Measurements from ENCODE around the gene DBT. TPM values are rescaled to one million over a fixed set of nuclear protein-coding genes. Genes with fewer than 3 reads are reported as not detected.

DBT gene
- total RNA-seq, 1 experiment from 2014 or later, result 14.0 TPM

- H3K4me2 ChIP-seq (ENCODE audit: low read length), result no peak overlapping the region
- H3K9ac ChIP-seq (ENCODE audit: low read length), result no peak overlapping the region
- POLR2A ChIA-PET, result no interaction called here
- no peak overlapping the region for H3K27ac ChIP-seq (ENCODE audit: low read depth, low read length)
- peaks cover 5% of the 10 kb centered on the region; the same call in 1 of the 2 replicates for H3K79me2 ChIP-seq (ENCODE audit: insufficient read depth, low read length)
- H3K27me3 ChIP-seq (ENCODE audit: insufficient read depth, low read length), result no peaks in the 10 kb centered on the region
- no peak overlapping the region for H3K4me3 ChIP-seq (replicated peaks in 1 of 2; ENCODE audit: low read depth in 1 of 2, low read length in 2 of 2)
- H3K4me1 ChIP-seq (ENCODE audit: control insufficient read depth in 1 of 2, insufficient read depth in 2 of 2, low read length in 2 of 2), result no peaks in the 10 kb centered on the region
- RAD21 ChIA-PET (ENCODE audit: low non-redundant PET in 1 of 2, low total read pairs in 2 of 2, uncharacterized antibody in 2 of 2, unreplicated experiment in 2 of 2), result no interaction called here
- ATAC-seq (no peak), DNase-seq (ENCODE audit: low read depth, low spot score) (no peak)
- no peak overlapping the region for H2AFZ ChIP-seq (ENCODE audit: low read depth, low read length, poor library complexity, severe bottlenecking)
- no TSS peak for BruUV-seq (replicated peaks)
- H3K9me3 ChIP-seq (ENCODE audit: control insufficient read depth in 1 of 2, insufficient read depth in 1 of 2, low read depth in 1 of 2, low read length in 2 of 2), result no peaks in the 10 kb centered on the region
- intact Hi-C loops (cut with micrococcal nuclease), result no loop called here
- no peaks in the 10 kb centered on the region for H4K20me1 ChIP-seq (ENCODE audit: insufficient read depth)
- TF ChIP-seq MAX (IDR thresholded peaks at IDR 0.05) (no peak), SIN3A (IDR thresholded peaks at IDR 0.05; ENCODE audit: low read depth) (no peak), SRF (IDR thresholded peaks at IDR 0.05; ENCODE audit: low read depth) (no peak), POLR2A (IDR thresholded peaks at IDR 0.05; ENCODE audit: borderline replicate concordance, extremely low read depth, insufficient read depth, insufficient read length) (no peak), EZH2phosphoT487 (IDR thresholded peaks at IDR 0.05; ENCODE audit: borderline replicate concordance) (no peak), FOSL1 (IDR thresholded peaks at IDR 0.05; ENCODE audit: low read depth) (no peak), ZBTB33 (IDR thresholded peaks at IDR 0.05; ENCODE audit: extremely low read depth, insufficient replicate concordance, low read length) (no peak), CBX3 (IDR thresholded peaks at IDR 0.05; ENCODE audit: low read depth) (no peak), TCF7L2 (IDR thresholded peaks at IDR 0.05; ENCODE audit: borderline replicate concordance, extremely low read depth, insufficient read depth, insufficient read length) (no peak), REST (IDR thresholded peaks at IDR 0.05; ENCODE audit: low read depth) (no peak), YY1 (IDR thresholded peaks at IDR 0.05; ENCODE audit: extremely low read depth, insufficient replicate concordance, low read depth, low read length) (no peak), ZNF274 (IDR thresholded peaks at IDR 0.05; ENCODE audit: low read depth, low read length) (no peak), POLR2AphosphoS5 (IDR thresholded peaks at IDR 0.05; ENCODE audit: low read depth, low read length) (no peak), EZH2 (IDR thresholded peaks at IDR 0.05) (no peak), SP1 (IDR thresholded peaks at IDR 0.05; ENCODE audit: low read depth) (no peak), CEBPB (IDR thresholded peaks at IDR 0.05; ENCODE audit: low read depth) (no peak)
- H3K36me3 ChIP-seq (ENCODE audit: control insufficient read depth in 1 of 2, insufficient read depth in 2 of 2, low read length in 2 of 2), result no peaks in the 10 kb centered on the region; a peak in 2 of 4 replicates
- no peaks in the 10 kb centered on the region for H3K9me2 ChIP-seq (ENCODE audit: insufficient read depth)
- CTCF ChIA-PET, result no interaction called here
These were observed 9.7 kb downstream of the DBT start for GRCh38 chr1:100239961-100240360.

Measured in HCT116 (cell line).